GM18498 (cell line): ENCODE measurements around the gene GOLGB1.
A peak's percentile ranks its signal among the peaks of the same experiment; 100 is the strongest.

Experiments used
- ATAC-seq: cut with Tn5 transposase; IDR thresholded peaks from one replicate; pipeline ENCODE4 v1.9.1; 2021; ENCODE audit warnings: mild to moderate bottlenecking, moderate library complexity; ENCODE audit not compliant: unreplicated experiment

The GOLGB1 gene

GRCh38 chr3:121641127-121641526 is 108.4 kb downstream of the GOLGB1 start:
- ATAC-seq, result no peak

- no peak for ATAC-seq
These were observed 111.6 kb downstream of the GOLGB1 start for GRCh38 chr3:121637922-121638321.

- ATAC-seq, result peak; percentile 39
These were observed 119.2 kb downstream of the GOLGB1 start for GRCh38 chr3:121630355-121630754.

DNA sequence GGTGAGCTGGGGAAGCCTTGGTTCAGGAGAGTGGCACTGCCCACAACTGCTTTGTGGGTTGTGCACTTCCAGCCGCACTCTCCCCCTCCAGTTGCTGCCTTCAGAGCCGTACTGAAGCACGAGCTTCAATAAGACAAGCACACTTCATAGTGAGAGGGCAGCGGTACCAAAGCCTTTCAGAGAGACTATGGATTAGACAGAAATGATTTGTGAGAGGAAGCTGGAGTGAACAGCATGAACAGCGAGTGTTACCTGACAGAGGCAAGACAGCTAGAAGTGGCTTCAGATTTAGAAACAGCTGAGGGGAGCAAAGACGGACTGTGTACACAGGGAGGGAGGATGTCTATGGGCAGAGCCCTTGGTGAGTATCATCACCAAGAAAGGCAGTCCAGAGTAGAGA is 119.9 kb downstream of the GOLGB1 start:
- ATAC-seq, result no peak

GRCh38 chr3:121627622-121628021 is 121.9 kb downstream of the GOLGB1 start:
- no peak for ATAC-seq

DNA sequence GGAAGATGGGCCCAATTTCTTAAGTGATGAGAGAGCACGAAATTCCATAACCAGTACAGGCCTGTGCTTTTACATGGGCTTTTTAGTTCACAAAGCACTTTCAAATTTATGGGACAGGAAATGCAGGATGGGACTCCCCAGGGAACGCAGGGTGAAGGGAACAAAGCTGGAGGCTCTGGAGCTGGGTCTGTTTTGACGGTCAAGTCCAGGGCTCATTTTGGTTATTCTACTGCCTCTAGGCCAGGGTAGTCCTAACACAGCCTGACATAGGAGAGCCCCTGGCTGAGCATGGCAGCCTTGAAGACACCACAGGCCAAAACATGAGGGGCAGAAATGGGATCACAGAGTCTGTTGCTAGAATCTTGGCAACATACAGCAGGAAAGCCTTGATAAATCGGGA is 122.3 kb downstream of the GOLGB1 start:
- no peak for ATAC-seq

GRCh38 chr3:121626495-121626894 is 123.0 kb downstream of the GOLGB1 start:
- no peak for ATAC-seq

GRCh38 chr3:121624147-121624899 is 125.2 kb downstream of the GOLGB1 start:
- no peak for ATAC-seq

DNA sequence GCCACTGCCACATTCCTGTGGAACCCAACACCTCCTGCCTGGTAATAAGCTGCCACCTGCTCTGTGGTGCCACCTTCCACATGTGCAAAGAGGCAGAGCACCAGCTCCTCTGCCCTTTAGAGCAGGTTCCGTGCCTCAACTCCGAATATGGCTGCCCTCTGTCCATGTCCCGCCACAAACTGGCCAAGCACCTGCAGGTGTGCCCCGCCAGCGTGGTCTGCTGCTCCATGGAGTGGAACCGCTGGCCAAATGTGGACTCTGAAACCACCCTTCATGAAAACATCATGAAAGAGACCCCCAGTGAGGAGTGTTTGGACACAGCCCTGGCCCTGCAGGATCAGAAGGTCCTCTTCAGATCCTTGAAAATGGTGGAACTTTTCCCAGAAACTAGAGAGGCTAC is 128.1 kb downstream of the GOLGB1 start:
- ATAC-seq, result no peak

DNA sequence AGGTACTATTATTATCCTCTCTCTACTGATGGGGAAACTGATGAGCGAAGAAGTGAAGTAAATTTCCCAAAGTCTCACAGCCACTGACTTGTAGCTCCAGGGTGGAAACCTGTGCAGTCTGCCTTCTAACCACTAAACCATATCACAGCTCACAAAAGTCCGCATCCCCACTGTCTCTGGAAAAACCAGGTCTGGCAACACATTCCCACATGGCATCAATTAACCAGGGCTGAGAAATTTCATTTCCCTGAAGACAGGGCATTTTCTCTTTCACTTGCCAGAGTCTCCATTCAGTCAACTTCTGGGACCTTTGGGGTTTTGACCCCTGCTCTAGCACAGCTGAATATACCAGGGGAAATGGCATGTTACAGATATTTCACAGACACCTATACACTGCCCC is 129.8 kb downstream of the GOLGB1 start:
- ATAC-seq, result no peak
